Measurements from ENCODE around the gene PCDH8. TPM values are rescaled to one million over a fixed set of nuclear protein-coding genes. Genes with fewer than 3 reads are reported as not detected.

PCDH8 gene
- total RNA-seq, 1 donor from 2014 or later, result not detected

- no peak overlapping the region for H3K4me3 Mint-ChIP-seq
- H3K36me3 Mint-ChIP-seq (ENCODE audit: low read depth), result no peaks in the 10 kb centered on the region
- DNase-seq (no peak), ATAC-seq (ENCODE audit: low read depth) (no peak)
- no peaks in the 10 kb centered on the region for H3K27me3 Mint-ChIP-seq
- H3K27ac Mint-ChIP-seq, result no peak overlapping the region
- H3K9me3 Mint-ChIP-seq, result no peaks in the 10 kb centered on the region
- TF ChIP-seq, protein P1, sequence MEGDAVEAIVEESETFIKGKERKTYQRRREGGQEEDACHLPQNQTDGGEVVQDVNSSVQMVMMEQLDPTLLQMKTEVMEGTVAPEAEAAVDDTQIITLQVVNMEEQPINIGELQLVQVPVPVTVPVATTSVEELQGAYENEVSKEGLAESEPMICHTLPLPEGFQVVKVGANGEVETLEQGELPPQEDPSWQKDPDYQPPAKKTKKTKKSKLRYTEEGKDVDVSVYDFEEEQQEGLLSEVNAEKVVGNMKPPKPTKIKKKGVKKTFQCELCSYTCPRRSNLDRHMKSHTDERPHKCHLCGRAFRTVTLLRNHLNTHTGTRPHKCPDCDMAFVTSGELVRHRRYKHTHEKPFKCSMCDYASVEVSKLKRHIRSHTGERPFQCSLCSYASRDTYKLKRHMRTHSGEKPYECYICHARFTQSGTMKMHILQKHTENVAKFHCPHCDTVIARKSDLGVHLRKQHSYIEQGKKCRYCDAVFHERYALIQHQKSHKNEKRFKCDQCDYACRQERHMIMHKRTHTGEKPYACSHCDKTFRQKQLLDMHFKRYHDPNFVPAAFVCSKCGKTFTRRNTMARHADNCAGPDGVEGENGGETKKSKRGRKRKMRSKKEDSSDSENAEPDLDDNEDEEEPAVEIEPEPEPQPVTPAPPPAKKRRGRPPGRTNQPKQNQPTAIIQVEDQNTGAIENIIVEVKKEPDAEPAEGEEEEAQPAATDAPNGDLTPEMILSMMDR (IDR thresholded peaks at IDR 0.05), result no peak
- CTCF ChIA-PET, result no interaction called here
- H3K4me1 Mint-ChIP-seq, result no peaks in the 10 kb centered on the region
- intact Hi-C loops (cut with micrococcal nuclease), result no loop called here
- POLR2A ChIA-PET, result no interaction called here
These were observed 43.3 kb upstream of the PCDH8 start for GRCh38 chr13:52891706-52892105.

- POLR2A ChIA-PET, result no interaction called here
- no peaks in the 10 kb centered on the region for H3K9me3 Mint-ChIP-seq
- intact Hi-C loops (cut with micrococcal nuclease), result no loop called here
- no peak overlapping the region for H3K27ac Mint-ChIP-seq
- DNase-seq (no peak), ATAC-seq (ENCODE audit: low read depth) (no peak)
- TF ChIP-seq, protein P1 (IDR thresholded peaks at IDR 0.05), result no peak
- no peaks in the 10 kb centered on the region for H3K4me1 Mint-ChIP-seq
- no peak overlapping the region for H3K4me3 Mint-ChIP-seq
- H3K36me3 Mint-ChIP-seq (ENCODE audit: low read depth), result no peaks in the 10 kb centered on the region
- peaks cover 3% of the 10 kb centered on the region for H3K27me3 Mint-ChIP-seq
- CTCF ChIA-PET, result no interaction called here
These were observed 38.7 kb upstream of the PCDH8 start for GRCh38 chr13:52887165-52887564.

- TF ChIP-seq, protein P1 (IDR thresholded peaks at IDR 0.05), result no peak
- Mint-ChIP-seq H3K36me3 (ENCODE audit: low read depth) (no peaks in the 10 kb centered on the region), H3K27ac (no peak overlapping the region), H3K27me3 (peaks cover 7% of the 10 kb centered on the region), H3K4me1 (no peaks in the 10 kb centered on the region), H3K4me3 (no peak overlapping the region), H3K9me3 (no peaks in the 10 kb centered on the region)
- intact Hi-C loops (cut with micrococcal nuclease), result no loop called here
- DNase-seq (no peak), ATAC-seq (ENCODE audit: low read depth) (no peak)
- ChIA-PET POLR2A (no interaction called here), CTCF (no interaction called here)
These were observed 36.7 kb upstream of the PCDH8 start for GRCh38 chr13:52885141-52885540.

DNA sequence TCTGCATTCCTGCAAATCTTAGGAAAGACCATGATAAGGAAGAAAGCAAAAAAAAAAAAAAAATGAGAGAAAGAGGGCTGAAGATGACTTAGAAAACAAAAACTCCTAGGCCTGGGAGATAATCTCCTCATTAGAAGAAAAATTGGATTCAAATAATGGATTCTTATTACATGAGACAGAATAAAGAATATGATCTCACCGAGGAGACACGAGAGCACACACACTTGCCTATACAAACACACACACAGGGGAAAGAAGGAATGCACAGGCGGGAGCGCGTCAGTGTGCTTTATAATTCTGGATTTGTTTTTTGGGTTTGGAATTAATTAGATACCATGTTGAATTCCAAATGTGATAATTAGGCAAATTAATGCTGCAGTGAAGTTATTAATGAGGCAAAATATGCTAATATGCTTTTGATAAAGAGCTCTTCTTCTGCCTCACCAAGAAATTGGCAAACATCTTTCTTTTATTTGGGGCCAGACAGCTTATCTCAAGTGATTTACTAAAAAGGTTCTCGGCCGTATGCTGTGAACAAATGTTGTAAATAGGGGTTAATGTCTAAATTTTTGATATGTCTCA, 36.1 kb upstream of the PCDH8 start:
- Mint-ChIP-seq H3K27me3 (peaks cover 10% of the 10 kb centered on the region), H3K9me3 (no peaks in the 10 kb centered on the region), H3K4me1 (no peaks in the 10 kb centered on the region), H3K27ac (no peak overlapping the region), H3K36me3 (ENCODE audit: low read depth) (no peaks in the 10 kb centered on the region), H3K4me3 (no peak overlapping the region)
- ATAC-seq (ENCODE audit: low read depth) (no peak), DNase-seq (no peak)
- ChIA-PET POLR2A (no interaction called here), CTCF (no interaction called here)
- TF ChIP-seq, protein P1 (IDR thresholded peaks at IDR 0.05), result no peak
- intact Hi-C loops (cut with micrococcal nuclease), result no loop called here

DNA sequence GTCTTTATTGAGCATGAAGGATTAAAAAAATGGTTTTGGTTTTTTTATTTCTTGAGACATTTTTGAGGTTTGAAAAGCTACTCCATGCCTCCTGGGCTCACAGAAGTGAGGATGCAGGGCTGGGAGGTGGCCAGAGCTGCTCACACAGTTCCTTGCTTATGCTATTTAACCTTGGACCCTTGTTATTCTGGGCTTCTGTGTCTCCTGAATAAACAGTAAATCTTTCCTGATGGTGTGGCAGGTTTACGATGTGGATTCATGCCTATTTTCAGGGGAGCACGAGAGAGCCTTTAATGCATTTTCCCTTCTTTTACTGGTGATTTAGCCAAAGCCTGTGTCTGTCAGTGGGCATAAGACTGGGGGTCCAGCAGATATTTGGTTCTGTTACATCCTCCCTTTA, 34.3 kb upstream of the PCDH8 start:
- H3K4me3 Mint-ChIP-seq, result no peak overlapping the region
- TF ChIP-seq, protein P1 (IDR thresholded peaks at IDR 0.05), result no peak
- intact Hi-C loops (cut with micrococcal nuclease), result no loop called here
- H3K4me1 Mint-ChIP-seq, result no peaks in the 10 kb centered on the region
- DNase-seq, result no peak
- peaks cover 3% of the 10 kb centered on the region for H3K9me3 Mint-ChIP-seq
- POLR2A ChIA-PET, result no interaction called here
- peaks cover 10% of the 10 kb centered on the region for H3K27me3 Mint-ChIP-seq
- no peak for ATAC-seq (ENCODE audit: low read depth)
- CTCF ChIA-PET, result no interaction called here
- no peak overlapping the region for H3K27ac Mint-ChIP-seq
- H3K36me3 Mint-ChIP-seq (ENCODE audit: low read depth), result no peaks in the 10 kb centered on the region
